Duodenal mucosa (tissue), 2 donors: ENCODE data around the gene RHOJ.
"Not testable (repeated sequence)": the region's sequence is repeated elsewhere in the genome, so short reads cannot be mapped to it uniquely, and the experiment has no call there.

Experiments used
- H3K27ac ChIP-seq: one replicate; pipeline ENCODE4 v1.7.0; 2013; ENCODE audit warnings: low read depth, low read length
- H3K27me3 ChIP-seq, 2 donors: one replicate each; pipeline ENCODE4 v1.7.0; 2013; ENCODE audit warnings: low read length in 2 of 2, control low read depth in 1 of 2; ENCODE audit not compliant: insufficient read depth in 2 of 2, control insufficient read depth in 1 of 2
- H3K36me3 ChIP-seq, 2 donors: one replicate each; pipeline ENCODE4 v1.7.0; 2013; ENCODE audit warnings: low read length in 2 of 2, control low read depth in 1 of 2; ENCODE audit not compliant: insufficient read depth in 2 of 2, control insufficient read depth in 1 of 2
- H3K4me1 ChIP-seq, 2 donors: one replicate each; pipeline ENCODE4 v1.7.0; 2013; ENCODE audit warnings: low read length in 2 of 2, control low read depth in 1 of 2; ENCODE audit not compliant: insufficient read depth in 2 of 2, control insufficient read depth in 1 of 2
- H3K4me3 ChIP-seq, 2 donors: one replicate each; pipeline ENCODE4 v1.7.0; 2013; ENCODE audit warnings: low read length in 2 of 2, low read depth in 1 of 2
- H3K9ac ChIP-seq, 2 donors: one replicate each; pipeline ENCODE4 v1.7.0; 2013; ENCODE audit warnings: low read length in 2 of 2, low read depth in 1 of 2
- H3K9me3 ChIP-seq, 2 donors: one replicate each; pipeline ENCODE4 v1.7.0; 2013; ENCODE audit warnings: low read length in 2 of 2, control low read depth in 1 of 2; ENCODE audit not compliant: control insufficient read depth in 1 of 2

Gene RHOJ

GRCh38 chr14:63204407-63205043 lies at the start of gene RHOJ:
TSS of gene RHOJ (plus strand) at chr14:63204443. CDS start at chr14:63204870, 427 bp downstream.
- Histone ChIP-seq H3K27ac (peak within 1 kb of the TSS; percentile 46), H3K9ac (peak within 1 kb of the TSS; percentile 2 to 71)

GRCh38 chr14:63155511-63156185 lies 48.6 kb upstream of the RHOJ start:
- H3K27me3 ChIP-seq: no peaks in the 10 kb centered on the region
- H3K27ac ChIP-seq: no peak overlapping the region
- no peaks in the 10 kb centered on the region for H3K36me3 ChIP-seq
- no peak overlapping the region for H3K9ac ChIP-seq
- H3K9me3 ChIP-seq: no peaks in the 10 kb centered on the region
- no peak overlapping the region for H3K4me3 ChIP-seq
- no peaks in the 10 kb centered on the region for H3K4me1 ChIP-seq

More at GRCh38 chr14:63204407-63205043, at the start of gene RHOJ:
- Histone ChIP-seq H3K4me1 (no peaks in the 10 kb centered on the region), H3K36me3 (no peaks in the 10 kb centered on the region), H3K27me3 (no peaks in the 10 kb centered on the region), H3K4me3 (peak within 1 kb of the TSS; percentile 49 to 61), H3K9me3 (no peaks in the 10 kb centered on the region)

GRCh38 chr14:63157195-63157594 lies 47.0 kb upstream of the RHOJ start:
- H3K4me1 ChIP-seq: no peaks in the 10 kb centered on the region
- no peaks in the 10 kb centered on the region for H3K9me3 ChIP-seq
- no peaks in the 10 kb centered on the region for H3K36me3 ChIP-seq
- no peaks in the 10 kb centered on the region for H3K27me3 ChIP-seq
- H3K27ac ChIP-seq: no peak overlapping the region
- H3K9ac ChIP-seq: no peak overlapping the region
- H3K4me3 ChIP-seq: no peak overlapping the region

- H3K9ac ChIP-seq: no peak overlapping the region
- H3K27me3 ChIP-seq: no peaks in the 10 kb centered on the region
- no peaks in the 10 kb centered on the region for H3K4me1 ChIP-seq
- peaks cover 0 to 6% of the 10 kb centered on the region in 2 donors for H3K9me3 ChIP-seq
- H3K27ac ChIP-seq: no peak overlapping the region
- no peak overlapping the region for H3K4me3 ChIP-seq
- H3K36me3 ChIP-seq: no peaks in the 10 kb centered on the region
Observed at GRCh38 chr14:63163306-63163705, 40.9 kb upstream of the RHOJ start.

- H3K27me3 ChIP-seq: no peaks in the 10 kb centered on the region
- H3K9ac ChIP-seq: no peak overlapping the region
- H3K4me1 ChIP-seq: no peaks in the 10 kb centered on the region
- no peaks in the 10 kb centered on the region for H3K36me3 ChIP-seq
- H3K9me3 ChIP-seq: peaks cover 0 to 6% of the 10 kb centered on the region in 2 donors
- no peak overlapping the region for H3K27ac ChIP-seq
- no peak overlapping the region for H3K4me3 ChIP-seq
Observed at GRCh38 chr14:63164108-63164683, 40.0 kb upstream of the RHOJ start.

- not testable (repeated sequence) for H3K9ac ChIP-seq, H3K9me3 ChIP-seq, H3K4me1 ChIP-seq, H3K36me3 ChIP-seq, H3K27ac ChIP-seq, H3K4me3 ChIP-seq, H3K27me3 ChIP-seq
Observed at GRCh38 chr14:63165267-63165666, 39.0 kb upstream of the RHOJ start.

GRCh38 chr14:63167044-63167443 lies 37.2 kb upstream of the RHOJ start:
- no peak overlapping the region for H3K9ac ChIP-seq
- no peaks in the 10 kb centered on the region for H3K27me3 ChIP-seq
- no peak overlapping the region for H3K27ac ChIP-seq
- H3K4me1 ChIP-seq: no peaks in the 10 kb centered on the region
- no peaks in the 10 kb centered on the region for H3K36me3 ChIP-seq
- H3K4me3 ChIP-seq: no peak overlapping the region
- H3K9me3 ChIP-seq: peaks cover 0 to 6% of the 10 kb centered on the region in 2 donors

GRCh38 chr14:63174760-63175191 lies 29.5 kb upstream of the RHOJ start:
- Histone ChIP-seq H3K9me3 (no peaks in the 10 kb centered on the region), H3K4me3 (no peak overlapping the region), H3K4me1 (no peaks in the 10 kb centered on the region), H3K36me3 (no peaks in the 10 kb centered on the region), H3K27me3 (no peaks in the 10 kb centered on the region), H3K27ac (no peak overlapping the region), H3K9ac (no peak overlapping the region)

GRCh38 chr14:63175531-63175930 lies 28.7 kb upstream of the RHOJ start:
- H3K4me1 ChIP-seq: no peaks in the 10 kb centered on the region
- no peaks in the 10 kb centered on the region for H3K36me3 ChIP-seq
- no peak overlapping the region for H3K27ac ChIP-seq
- H3K9ac ChIP-seq: no peak overlapping the region
- H3K4me3 ChIP-seq: no peak overlapping the region
- H3K9me3 ChIP-seq: no peaks in the 10 kb centered on the region
- H3K27me3 ChIP-seq: no peaks in the 10 kb centered on the region

GRCh38 chr14:63178912-63179311 lies 25.3 kb upstream of the RHOJ start:
- Histone ChIP-seq H3K36me3 (no peaks in the 10 kb centered on the region), H3K4me1 (no peaks in the 10 kb centered on the region), H3K27ac (no peak overlapping the region), H3K4me3 (no peak overlapping the region), H3K27me3 (no peaks in the 10 kb centered on the region), H3K9ac (no peak overlapping the region), H3K9me3 (no peaks in the 10 kb centered on the region)
